Activated CD8-positive, alpha-beta T cell treated with anti-CD3 and anti-CD28 coated beads for 36 hours (primary cell): ENCODE results near the gene CNST. TPM values are rescaled to one million over a fixed set of nuclear protein-coding genes. Genes with fewer than 3 reads are reported as not detected.

ENCODE experiments used
- ATAC-seq: fragments of 200-7000 bp; cut with Tn5 transposase; one replicate; pipeline ENCODE4 v1.10.0; 2021; ENCODE audit warnings: mild to moderate bottlenecking, moderate library complexity
- CTCF ChIA-PET: fragments of 350-600 bp; sonication (Branson Sonifier 250); formaldehyde crosslinking; loops from one replicate; lab custom pipeline; 2021; ENCODE audit warnings: antibody characterized with exemption; lab: Charles Lee
- POLR2A ChIA-PET: fragments of 350-600 bp; sonication (Branson Sonifier 250); formaldehyde crosslinking; loops from one replicate; lab custom pipeline; 2021; ENCODE audit warnings: antibody characterized with exemption; lab: Charles Lee
- DNase-seq: peaks from one replicate; pipeline ENCODE4 v3.0.0-alpha.2; 2020
- H3K27ac Mint-ChIP-seq: one replicate; pipeline ENCODE4 v1.8.0; 2021; ENCODE audit warnings: mild to moderate bottlenecking, mixed read lengths
- H3K27me3 Mint-ChIP-seq: one replicate; pipeline ENCODE4 v1.8.0; 2021; ENCODE audit warnings: mixed read lengths
- H3K36me3 Mint-ChIP-seq: one replicate; pipeline ENCODE4 v1.8.0; 2021; ENCODE audit warnings: low read depth, mixed read lengths
- H3K4me1 Mint-ChIP-seq: one replicate; pipeline ENCODE4 v1.8.0; 2021; ENCODE audit warnings: low read depth, mixed read lengths
- H3K4me3 Mint-ChIP-seq: one replicate; pipeline ENCODE4 v1.8.0; 2021; ENCODE audit warnings: mild to moderate bottlenecking, moderate library complexity, mixed read lengths
- H3K9me3 Mint-ChIP-seq: one replicate; pipeline ENCODE4 v1.8.0; 2021; ENCODE audit warnings: mixed read lengths
- intact Hi-C: fragments of 100-400 bp; cut with micrococcal nuclease; formaldehyde crosslinking; loops from one replicate; pipeline ENCODE4 v1.10.0; 2022
- total RNA-seq, 2 experiments: library from RNA; stranded (reverse); gene quantifications; one replicate each; pipeline ENCODE4 v1.2.3, GENCODE V29; 2021
- TF ChIP-seq, protein P1 (sequence below): fragments of 200-600 bp; IDR thresholded peaks from one replicate; pipeline ENCODE4 v1.8.0; 2022; ENCODE audit warnings: antibody characterized with exemption, mild to moderate bottlenecking

The CNST gene
- total RNA-seq, 2 experiments from 2014 or later: 23.5 to 25.1 TPM

DNA sequence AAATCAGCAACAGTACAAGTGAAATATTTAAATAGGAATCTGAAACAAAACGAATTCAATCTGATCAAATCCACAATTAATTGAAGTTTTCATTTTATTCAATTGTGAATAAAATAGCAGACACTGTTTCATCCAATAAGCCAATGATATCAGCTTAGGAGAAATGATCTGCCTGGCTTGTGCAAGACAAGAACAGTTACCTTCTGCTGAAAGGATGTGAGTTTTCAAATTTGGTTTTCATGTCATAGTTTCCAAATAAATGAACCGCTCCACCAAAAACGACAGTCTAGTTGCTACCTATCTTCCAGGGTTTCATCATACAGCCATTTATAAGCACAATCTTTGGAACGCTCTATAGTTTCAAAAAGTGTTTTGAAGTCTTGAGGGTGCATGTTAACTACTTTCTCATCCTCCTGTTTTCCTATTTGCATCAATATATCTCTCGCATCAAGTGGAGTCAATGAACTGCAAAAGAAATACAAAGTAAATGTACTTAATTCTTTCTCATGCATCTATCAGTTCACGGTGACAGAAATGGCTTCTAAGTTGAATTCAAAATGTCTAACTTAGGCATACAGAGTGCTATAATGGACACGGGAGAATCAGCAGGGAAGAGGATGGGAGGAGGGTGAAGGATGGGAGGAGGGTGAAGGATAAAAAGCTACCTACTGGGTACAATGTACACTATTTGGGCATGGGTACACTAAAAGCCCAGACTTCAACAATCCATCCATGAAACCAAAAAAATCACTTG lies 25.3 kb upstream of the CNST start:
- TF ChIP-seq, protein P1, sequence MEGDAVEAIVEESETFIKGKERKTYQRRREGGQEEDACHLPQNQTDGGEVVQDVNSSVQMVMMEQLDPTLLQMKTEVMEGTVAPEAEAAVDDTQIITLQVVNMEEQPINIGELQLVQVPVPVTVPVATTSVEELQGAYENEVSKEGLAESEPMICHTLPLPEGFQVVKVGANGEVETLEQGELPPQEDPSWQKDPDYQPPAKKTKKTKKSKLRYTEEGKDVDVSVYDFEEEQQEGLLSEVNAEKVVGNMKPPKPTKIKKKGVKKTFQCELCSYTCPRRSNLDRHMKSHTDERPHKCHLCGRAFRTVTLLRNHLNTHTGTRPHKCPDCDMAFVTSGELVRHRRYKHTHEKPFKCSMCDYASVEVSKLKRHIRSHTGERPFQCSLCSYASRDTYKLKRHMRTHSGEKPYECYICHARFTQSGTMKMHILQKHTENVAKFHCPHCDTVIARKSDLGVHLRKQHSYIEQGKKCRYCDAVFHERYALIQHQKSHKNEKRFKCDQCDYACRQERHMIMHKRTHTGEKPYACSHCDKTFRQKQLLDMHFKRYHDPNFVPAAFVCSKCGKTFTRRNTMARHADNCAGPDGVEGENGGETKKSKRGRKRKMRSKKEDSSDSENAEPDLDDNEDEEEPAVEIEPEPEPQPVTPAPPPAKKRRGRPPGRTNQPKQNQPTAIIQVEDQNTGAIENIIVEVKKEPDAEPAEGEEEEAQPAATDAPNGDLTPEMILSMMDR: no peak
- POLR2A ChIA-PET: no interaction called here
- CTCF ChIA-PET: no interaction called here

GRCh38 chr1:246544001-246544400 lies 22.3 kb upstream of the CNST start:
- POLR2A ChIA-PET: no interaction called here
- no peak overlapping the region for H3K27ac Mint-ChIP-seq
- no peak for ATAC-seq
- peaks cover 4% of the 10 kb centered on the region for H3K4me1 Mint-ChIP-seq
- H3K9me3 Mint-ChIP-seq: no peaks in the 10 kb centered on the region
- CTCF ChIA-PET: interaction anchor here (1.0 kb wide), 1 partner anchor 12 kb away, joined by 4 read pairs; no protein-coding TSS in a partner anchor
- DNase-seq: no peak
- intact Hi-C loops: no loop called here
- H3K4me3 Mint-ChIP-seq: no peak overlapping the region
- TF ChIP-seq, protein P1: no peak
- H3K27me3 Mint-ChIP-seq: no peaks in the 10 kb centered on the region
- peaks cover 28% of the 10 kb centered on the region for H3K36me3 Mint-ChIP-seq

More for the DNA sequence above, 25.3 kb upstream of the CNST start:
- no peaks in the 10 kb centered on the region for H3K4me1 Mint-ChIP-seq
- ATAC-seq (no peak), DNase-seq (no peak)
- H3K36me3 Mint-ChIP-seq: peaks cover 23% of the 10 kb centered on the region
- no peak overlapping the region for H3K4me3 Mint-ChIP-seq
- H3K27me3 Mint-ChIP-seq: no peaks in the 10 kb centered on the region
- no peak overlapping the region for H3K27ac Mint-ChIP-seq
- no peaks in the 10 kb centered on the region for H3K9me3 Mint-ChIP-seq
- intact Hi-C loops: no loop called here

GRCh38 chr1:246549665-246550064 lies 16.6 kb upstream of the CNST start:
- Mint-ChIP-seq H3K27me3 (no peaks in the 10 kb centered on the region), H3K4me1 (peaks cover 4% of the 10 kb centered on the region), H3K36me3 (peaks cover 26% of the 10 kb centered on the region), H3K4me3 (no peak overlapping the region), H3K27ac (no peak overlapping the region), H3K9me3 (no peaks in the 10 kb centered on the region)
- no peak for ATAC-seq
- ChIA-PET POLR2A (interaction anchor here (1.4 kb wide), 1 partner anchor 10 kb away, joined by 3 read pairs; no protein-coding TSS in a partner anchor), CTCF (no interaction called here)
- TF ChIP-seq, protein P1: no peak
- DNase-seq: no peak
- intact Hi-C loops: no loop called here

- no peak for ATAC-seq
- peaks cover 4% of the 10 kb centered on the region for H3K4me1 Mint-ChIP-seq
- intact Hi-C loops: no loop called here
- POLR2A ChIA-PET: interaction anchor here (0.6 to 1.5 kb wide), 2 partner anchors 16 to 111 kb away, joined by 3 to 5 read pairs; partner anchors contain the start of genes CNST and TFB2M
- TF ChIP-seq, protein P1: no peak
- H3K27ac Mint-ChIP-seq: no peak overlapping the region
- H3K9me3 Mint-ChIP-seq: no peaks in the 10 kb centered on the region
- peaks cover 30% of the 10 kb centered on the region for H3K36me3 Mint-ChIP-seq
- no peak for DNase-seq
- no peaks in the 10 kb centered on the region for H3K27me3 Mint-ChIP-seq
- CTCF ChIA-PET: no interaction called here
- H3K4me3 Mint-ChIP-seq: no peak overlapping the region
Measured at GRCh38 chr1:246550402-246550801, 15.9 kb upstream of the CNST start.

DNA sequence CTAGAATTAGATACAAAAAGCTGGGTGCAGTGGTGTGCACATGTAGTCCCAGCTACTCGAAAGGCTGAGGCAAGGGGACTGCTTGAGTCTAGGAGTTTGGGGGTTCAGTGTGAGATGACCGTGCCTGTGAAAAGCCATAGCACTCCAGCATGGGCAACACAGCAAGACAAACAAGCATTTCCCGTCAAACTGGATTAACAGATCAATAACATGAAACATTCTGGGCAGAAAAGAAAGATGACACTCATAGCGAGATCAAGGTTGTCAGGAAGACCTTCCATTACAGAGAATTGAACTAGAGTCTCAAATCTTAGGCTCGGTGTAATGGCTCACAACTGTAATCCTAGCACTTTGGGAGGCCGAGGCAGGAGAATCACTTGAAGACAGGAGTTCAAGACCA lies 14.1 kb upstream of the CNST start:
- TF ChIP-seq, protein P1: no peak
- H3K27me3 Mint-ChIP-seq: no peaks in the 10 kb centered on the region
- H3K9me3 Mint-ChIP-seq: no peaks in the 10 kb centered on the region
- no peak overlapping the region for H3K4me3 Mint-ChIP-seq
- peaks cover 4% of the 10 kb centered on the region for H3K4me1 Mint-ChIP-seq
- ChIA-PET POLR2A (interaction anchor here (0.6 kb wide), 1 partner anchor 334 kb away, joined by 4 read pairs; no protein-coding TSS in a partner anchor), CTCF (no interaction called here)
- intact Hi-C loops: no loop called here
- peaks cover 35% of the 10 kb centered on the region for H3K36me3 Mint-ChIP-seq
- DNase-seq (no peak), ATAC-seq (no peak)
- no peak overlapping the region for H3K27ac Mint-ChIP-seq
